Stimulated activated CD8-positive, alpha-beta memory T cell treated with anti-CD3 and anti-CD28 coated beads, Interleukin-15, amount 100 ng/mL, for 4 hours (primary cell): ENCODE measurements around the gene AP2A1.
A peak's percentile ranks its signal among the peaks of the same experiment; 100 is the strongest.
"Not testable (repeated sequence)": the region's sequence is repeated elsewhere in the genome, so short reads cannot be mapped to it uniquely, and the experiment has no call there.

Experiments
- DNase-seq, 2 donors: peaks; one replicate each; pipeline ENCODE4 v3.0.0-alpha.2; 2020; ENCODE audit warnings: low read depth in 2 of 2

AP2A1 gene

GRCh38 chr19:49812452-49812996, 45.7 kb downstream of the AP2A1 start:
- no peak for DNase-seq

- peak; percentile 75 to 89 for DNase-seq
These were observed 46.4 kb downstream of the AP2A1 start, which contains the start of gene FUZ for GRCh38 chr19:49812997-49813861. FUZ (minus strand) TSS chr19:49813292; CDS start chr19:49813106, 186 bp downstream.

- DNase-seq = no peak
These were observed 47.2 kb downstream of the AP2A1 start for GRCh38 chr19:49814010-49814409.

- no peak for DNase-seq
These were observed 49.8 kb downstream of the AP2A1 start for GRCh38 chr19:49816590-49816989.

GRCh38 chr19:49817964-49818648, 51.3 kb downstream of the AP2A1 start, which contains the start of gene MED25:
MED25 (plus strand) TSS chr19:49818289; CDS start chr19:49818342, 53 bp downstream.
- DNase-seq = peak; percentile 67 to 78

GRCh38 chr19:49818649-49819370, 52.0 kb downstream of the AP2A1 start:
- no peak for DNase-seq

GRCh38 chr19:49819452-49820115, 52.8 kb downstream of the AP2A1 start:
- not testable (repeated sequence) for DNase-seq

GRCh38 chr19:49820125-49820524, 53.3 kb downstream of the AP2A1 start:
- DNase-seq = no peak

GRCh38 chr19:49823472-49823871, 56.7 kb downstream of the AP2A1 start:
- no peak for DNase-seq

GRCh38 chr19:49824662-49825061, 57.9 kb downstream of the AP2A1 start:
- DNase-seq = no peak

GRCh38 chr19:49827034-49827433, 60.2 kb downstream of the AP2A1 start:
- no peak for DNase-seq

GRCh38 chr19:49829200-49829599, 62.4 kb downstream of the AP2A1 start:
- no peak for DNase-seq

GRCh38 chr19:49829721-49830120, 62.9 kb downstream of the AP2A1 start:
- no peak for DNase-seq

- DNase-seq = no peak
These were observed 64.0 kb downstream of the AP2A1 start for GRCh38 chr19:49830766-49831165.

- DNase-seq = no peak
These were observed 64.8 kb downstream of the AP2A1 start for GRCh38 chr19:49831592-49831991.

- no peak for DNase-seq
These were observed 65.8 kb downstream of the AP2A1 start for GRCh38 chr19:49832556-49832955.

- DNase-seq = no peak
These were observed 66.8 kb downstream of the AP2A1 start for GRCh38 chr19:49833599-49833998.

GRCh38 chr19:49835562-49835961, 68.8 kb downstream of the AP2A1 start:
- DNase-seq = no peak

GRCh38 chr19:49836176-49837008, 69.6 kb downstream of the AP2A1 start:
- DNase-seq = no peak

GRCh38 chr19:49837009-49837310, 70.2 kb downstream of the AP2A1 start:
- DNase-seq = no peak

- no peak for DNase-seq
These were observed 70.6 kb downstream of the AP2A1 start for GRCh38 chr19:49837425-49837824.
